SIG-M5 (cell line): ENCODE data around the gene SLC43A3.
"Not testable (repeated sequence)": the region's sequence is repeated elsewhere in the genome, so short reads cannot be mapped to it uniquely, and the experiment has no call there.

Experiments used
- DNase-seq: peaks from one replicate; lab custom pipeline; 2025; lab: John Stamatoyannopoulos, UW

Gene SLC43A3

DNA sequence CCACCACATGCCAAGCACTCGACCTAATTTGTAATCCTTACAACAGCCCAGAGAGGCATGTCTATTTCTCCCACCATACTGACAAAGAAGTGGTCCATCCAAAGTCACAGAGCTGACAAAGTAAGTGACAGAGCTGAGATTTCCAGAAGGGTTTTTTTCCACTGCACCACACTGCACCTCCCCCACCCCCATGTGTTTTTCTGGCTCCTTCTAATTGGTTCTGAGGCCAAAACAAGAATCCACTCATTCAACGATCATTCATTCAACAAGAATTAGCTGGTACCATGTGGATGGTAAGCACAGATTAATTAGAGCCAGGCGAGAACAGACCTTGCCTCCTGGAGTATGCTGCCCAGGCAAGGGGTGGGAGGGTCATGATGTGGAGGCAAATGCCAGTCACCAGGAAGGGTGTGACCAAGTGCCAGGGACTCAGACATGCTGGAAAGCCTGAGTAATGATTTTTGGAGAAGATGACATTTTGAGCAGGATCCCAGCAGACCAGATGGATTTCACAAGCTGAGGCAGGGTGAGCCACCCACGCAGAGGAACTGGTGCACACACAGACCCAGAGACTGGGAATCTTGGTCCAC, 21.6 kb downstream of the SLC43A3 start:
- DNase-seq: no peak

DNA sequence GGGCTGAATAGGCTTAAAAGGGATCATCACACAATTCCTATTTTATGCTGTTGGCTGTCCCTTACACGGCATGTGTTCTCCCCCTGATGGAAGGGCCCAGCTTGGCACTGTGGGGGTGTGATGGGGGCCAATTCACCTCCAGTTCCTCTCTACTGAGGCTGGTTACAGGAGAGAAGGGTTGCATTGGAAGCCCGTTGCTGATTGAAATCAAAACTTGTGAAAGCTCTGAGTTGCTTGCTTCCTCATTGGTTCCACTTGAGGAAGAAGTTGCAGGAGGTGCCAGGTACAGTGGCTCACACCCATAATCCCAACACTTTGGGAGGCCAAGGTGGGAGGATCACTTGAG, 23.1 kb downstream of the SLC43A3 start:
- no peak for DNase-seq

DNA sequence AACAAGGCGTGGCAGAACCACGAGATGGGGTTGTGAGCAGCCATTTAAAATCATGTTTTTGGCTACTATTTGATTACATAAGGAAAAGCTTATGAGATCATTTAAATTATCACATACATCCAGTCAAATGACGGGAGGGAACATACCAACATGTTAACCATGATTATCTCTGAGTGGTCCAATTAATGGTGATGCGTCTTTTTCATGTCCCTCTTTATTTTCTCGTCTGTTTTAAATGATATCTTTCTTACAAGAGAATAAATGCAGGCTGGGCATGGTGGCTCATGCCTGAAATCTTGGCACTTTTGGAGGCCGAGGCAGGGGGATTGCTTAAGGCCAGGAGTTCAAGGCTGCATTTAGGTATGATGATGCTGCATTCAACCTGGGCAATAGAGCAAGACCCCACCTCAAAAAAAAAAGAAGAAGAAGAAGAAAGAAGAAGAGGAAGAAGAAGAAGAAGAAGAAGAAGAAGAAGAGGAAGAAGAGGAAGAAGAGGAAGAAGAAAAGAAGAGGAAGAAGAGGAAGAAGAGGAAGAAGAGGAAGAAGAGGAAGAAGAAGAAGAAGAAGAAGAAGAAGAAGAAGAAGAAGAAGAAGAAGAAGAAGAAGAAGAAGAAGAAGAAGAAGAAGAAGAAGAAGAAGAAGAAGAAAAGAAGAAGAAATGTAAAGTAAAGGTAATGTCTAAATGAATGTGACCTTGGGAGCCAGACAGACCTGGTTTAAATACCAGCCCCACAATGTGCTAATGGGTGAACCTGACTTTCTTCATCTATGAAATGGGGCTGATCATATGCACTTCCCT, 23.7 kb downstream of the SLC43A3 start:
- not testable (repeated sequence) for DNase-seq

DNA sequence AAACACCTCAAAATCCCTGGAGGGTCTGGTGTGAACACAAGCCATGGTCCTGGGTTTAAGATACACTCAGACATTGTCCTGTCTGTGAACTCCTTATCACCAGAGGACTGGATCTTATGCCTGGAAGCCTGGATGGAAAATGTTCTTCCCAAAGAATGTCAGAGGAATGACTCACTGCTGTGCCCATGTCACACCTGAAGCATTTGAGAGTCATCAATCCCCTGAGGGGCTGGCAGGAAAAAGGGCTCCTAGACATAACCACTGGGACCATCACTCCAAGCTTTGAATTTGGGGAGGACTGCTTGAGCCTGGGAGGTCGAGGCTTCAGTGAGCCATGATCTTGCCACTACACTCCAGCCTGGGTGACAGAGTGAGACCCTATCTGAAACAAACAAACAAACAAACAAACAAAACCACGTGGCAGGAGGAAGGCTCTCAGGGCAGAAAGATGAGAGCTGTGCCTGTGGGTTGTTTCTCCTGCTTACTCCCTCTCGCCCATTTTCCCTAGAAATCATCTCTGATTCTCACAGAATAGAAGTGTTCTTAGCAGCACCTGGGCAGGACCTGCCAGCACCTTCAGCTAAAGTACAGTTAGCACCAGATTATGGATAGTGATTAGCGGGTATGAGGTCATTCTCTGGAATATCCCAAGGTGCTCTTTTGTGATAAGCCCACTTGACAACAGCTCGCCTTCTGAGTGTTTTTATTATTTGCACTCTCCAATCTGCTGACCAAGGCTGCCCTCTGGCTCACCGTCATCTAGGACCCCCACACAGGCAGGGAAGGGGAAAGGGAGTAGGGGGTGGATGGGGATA, 24.5 kb downstream of the SLC43A3 start:
- no peak for DNase-seq

DNA sequence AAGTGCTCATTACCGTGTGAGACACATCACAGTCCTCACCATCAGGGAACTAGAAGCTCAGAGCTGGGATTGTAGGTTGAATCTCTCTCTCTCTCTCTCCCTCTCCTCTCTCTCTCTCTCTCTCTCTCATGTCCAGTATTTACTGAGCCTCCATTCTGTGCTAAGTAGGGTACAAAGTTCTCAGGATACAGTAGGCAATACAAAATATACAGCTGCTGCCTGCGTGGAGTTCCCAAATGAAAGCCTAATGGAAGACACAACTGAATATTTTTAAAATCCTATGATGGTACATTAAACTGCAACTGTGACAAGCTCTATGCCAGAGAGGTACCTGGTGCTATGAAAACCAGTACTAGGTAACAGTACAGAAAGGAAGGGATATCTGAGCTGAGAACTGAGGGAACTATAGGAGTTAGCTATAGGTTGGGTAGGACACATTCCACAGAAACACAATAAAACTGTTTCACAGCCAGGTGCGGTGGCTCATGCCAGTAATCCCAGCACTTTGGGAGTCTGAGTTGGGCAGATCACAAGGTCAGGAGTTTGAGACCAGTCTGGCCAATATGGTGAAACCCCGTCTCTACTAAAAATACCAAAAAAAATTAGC, 26.8 kb downstream of the SLC43A3 start:
- no peak for DNase-seq

DNA sequence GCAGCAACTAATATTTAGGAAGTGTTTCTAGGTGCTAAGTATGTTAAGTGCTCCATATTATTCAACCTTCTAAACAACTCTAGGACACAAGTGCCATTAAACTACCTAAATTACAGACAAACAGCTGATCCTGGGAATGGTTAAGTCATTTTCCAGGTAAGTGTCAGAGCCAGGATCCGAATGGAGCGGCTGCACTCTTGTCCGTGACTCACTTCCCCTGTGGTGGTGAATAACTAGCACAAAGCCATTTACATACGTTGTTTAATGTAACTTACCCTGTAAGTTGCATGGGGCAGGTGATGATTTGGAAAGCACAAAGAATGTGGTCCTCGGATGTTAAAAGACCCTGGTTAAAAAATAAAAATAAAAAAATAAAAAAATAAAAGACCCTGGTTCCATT, 27.7 kb downstream of the SLC43A3 start:
- DNase-seq: no peak

DNA sequence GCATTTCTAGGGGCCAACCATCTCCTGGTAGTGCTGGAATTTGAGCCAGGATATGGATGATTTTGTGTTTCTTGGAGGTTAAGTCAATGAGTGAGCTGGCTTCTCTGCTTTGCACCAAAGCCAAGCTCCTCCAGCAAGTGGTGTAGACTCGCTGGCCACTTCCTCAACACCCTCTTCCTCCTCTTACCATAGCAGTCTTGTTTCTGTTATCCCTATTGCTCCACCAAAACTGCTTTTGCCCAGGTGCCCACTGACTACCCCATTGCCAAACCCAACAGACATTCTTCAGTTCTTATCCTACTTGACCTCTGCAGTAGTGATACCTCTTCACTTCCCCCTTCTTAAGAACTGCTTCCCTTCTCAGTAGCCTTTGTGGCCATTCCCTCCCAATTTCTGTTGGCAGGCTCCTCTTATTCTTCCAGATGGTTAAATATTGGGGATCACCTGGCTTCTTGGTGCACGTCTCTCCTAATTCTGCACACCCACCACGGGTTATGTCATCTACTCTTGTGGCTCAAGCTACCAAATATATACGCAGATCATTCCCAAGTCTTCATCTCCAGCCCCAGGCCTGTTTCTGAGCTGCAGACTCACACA, 29.4 kb downstream of the SLC43A3 start:
- no peak for DNase-seq

DNA sequence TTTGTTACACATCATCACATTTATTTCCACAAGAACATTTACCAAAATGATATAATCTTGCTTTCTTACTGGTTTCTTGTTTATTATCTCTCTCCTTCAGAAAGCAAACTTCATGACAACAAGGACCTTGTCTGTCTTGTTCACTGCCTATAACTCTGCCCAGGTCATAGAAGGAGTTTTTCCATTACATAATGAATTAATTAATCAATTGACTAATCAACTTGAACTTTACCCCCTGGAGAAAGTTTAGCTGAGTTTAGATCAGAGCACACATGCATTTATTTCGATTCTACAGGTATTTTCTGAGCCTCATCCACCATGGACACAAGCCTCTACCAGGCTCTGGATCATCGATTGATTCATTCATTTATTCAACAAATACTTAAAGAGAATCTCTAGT, 30.2 kb downstream of the SLC43A3 start:
- no peak for DNase-seq

DNA sequence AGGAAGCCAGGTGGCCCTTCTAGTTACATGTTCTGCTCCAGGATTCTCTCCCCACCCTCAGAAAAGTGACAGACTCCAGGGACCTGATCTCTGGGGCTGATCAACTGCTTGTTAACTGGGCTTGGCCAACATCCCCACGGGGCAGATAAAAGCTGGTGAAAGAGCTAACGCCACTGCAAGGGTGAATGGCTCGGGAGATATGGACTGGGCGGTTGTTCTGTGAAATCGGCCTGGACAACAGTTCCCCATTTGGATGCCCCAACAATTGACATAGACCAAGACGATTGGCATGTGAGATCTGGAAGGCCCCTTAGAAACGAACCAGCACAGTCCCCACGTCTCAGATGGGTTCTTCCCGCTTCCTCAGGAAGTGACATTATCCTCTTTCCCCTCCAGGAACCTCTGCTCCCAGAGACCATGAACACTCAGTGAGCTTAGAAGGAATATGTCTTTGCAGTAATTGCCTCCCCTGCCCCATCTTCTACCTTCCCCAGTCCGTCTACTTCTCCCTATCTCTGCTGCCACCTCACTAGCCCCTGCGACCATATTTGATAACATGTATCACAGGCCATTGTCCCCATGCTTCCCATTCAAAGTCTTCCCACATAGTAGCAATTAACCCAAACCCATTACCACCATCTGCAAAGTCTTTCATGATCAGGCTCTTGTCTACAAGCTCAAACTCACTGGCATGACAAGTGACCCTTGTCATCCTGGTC, 30.9 kb downstream of the SLC43A3 start:
- no peak for DNase-seq

DNA sequence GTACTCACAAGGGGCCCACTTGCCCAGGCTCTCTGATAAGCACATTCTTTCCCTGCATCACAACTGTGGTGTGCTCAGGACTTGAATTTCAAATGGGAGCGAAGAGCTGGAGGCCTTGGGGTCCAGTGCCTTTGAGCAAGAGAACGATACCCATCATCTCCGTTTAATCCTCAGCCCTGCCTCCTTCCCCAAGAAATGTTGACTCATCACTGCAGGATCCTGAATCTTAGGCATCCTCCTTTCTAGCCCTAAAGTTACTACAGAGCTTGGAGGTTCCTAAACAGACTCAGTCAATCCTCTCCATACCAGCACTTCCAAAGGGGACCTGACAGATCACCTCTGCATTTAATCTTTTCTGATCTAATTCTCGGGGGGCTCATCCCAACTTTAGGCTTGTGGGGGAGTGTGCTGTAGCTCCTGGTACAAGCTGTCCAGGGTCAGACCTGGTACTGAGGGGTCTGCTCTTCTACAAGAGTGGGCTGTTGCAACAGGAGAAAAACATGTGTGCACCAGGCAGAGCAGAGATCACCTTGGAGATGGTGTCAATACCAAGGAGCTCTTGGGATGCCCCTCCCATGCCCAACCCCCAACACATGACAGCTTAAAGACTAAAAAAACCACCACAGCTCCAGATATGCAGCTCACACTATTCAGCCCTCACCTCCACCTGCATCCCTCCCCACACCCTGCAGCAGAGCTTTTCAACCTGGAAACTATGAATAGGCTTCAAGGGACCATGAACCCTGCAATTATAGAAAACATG, 32.5 kb downstream of the SLC43A3 start:
- no peak for DNase-seq

DNA sequence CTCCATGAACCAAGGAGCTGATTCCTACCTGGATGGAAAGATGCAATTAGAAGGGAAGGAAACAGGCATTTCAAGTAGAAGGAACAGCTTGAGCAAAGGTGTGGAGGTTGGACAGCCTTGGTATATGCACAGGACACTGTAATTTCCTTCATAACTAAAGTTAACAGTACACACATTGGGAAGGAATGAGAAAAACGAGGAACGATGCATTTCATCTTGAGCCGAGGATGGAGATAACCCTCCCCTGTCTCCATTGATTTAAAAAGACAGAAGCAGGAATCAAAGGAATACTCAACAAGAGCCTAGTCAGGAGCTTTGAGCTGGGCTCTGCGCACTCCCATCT, 34.2 kb downstream of the SLC43A3 start:
- DNase-seq: no peak

DNA sequence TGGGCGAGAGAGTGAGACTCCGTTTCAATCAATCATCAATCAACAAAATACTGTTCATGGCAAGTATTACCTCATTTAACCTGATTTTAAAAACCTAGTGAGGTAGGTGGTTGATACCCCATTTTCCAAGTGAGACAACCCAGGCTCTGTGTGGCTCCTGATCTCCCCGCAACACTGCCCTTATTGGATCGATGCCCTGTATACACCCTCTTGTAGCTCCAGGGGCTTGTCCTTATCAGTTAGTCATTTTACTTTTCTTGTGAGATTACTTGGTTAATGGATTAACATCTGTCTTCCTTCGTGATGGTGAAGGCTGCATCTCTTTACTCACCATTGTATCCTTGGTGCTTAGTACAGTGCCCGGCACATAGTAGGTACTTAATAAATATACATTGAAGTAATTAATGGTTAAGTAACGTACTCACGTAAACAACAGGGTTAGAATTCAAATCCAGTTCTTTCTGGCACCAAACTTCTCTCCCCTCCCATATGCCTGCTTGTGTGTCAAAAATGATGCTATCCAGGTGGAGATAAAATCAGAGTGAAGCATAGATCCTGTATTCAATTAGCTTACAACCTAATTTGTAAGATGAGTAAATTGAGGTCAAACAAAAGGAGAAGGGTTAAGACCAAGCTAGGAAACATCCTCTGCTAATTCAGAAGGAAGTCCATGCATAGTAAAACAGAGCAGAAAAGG, 34.7 kb downstream of the SLC43A3 start:
- DNase-seq: no peak

DNA sequence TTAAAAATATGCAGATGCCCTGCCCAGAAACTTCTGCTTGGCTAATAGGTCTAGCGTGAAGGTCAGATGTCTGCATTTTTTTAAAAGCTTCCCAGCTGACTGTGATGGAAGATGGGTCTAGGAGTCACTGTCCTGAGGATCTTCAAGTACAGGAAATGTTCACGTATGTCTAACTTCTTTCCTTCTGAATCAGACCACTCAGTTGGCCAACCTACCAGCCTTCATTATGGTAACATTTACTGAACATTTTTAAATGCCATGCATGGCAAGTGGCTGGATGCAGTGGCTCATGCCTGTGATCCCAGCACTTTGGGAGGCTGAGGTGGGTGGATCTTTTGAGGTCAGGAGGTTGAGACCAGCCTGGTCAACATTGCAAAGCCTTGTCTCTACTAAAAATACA, 35.4 kb downstream of the SLC43A3 start:
- no peak for DNase-seq

DNA sequence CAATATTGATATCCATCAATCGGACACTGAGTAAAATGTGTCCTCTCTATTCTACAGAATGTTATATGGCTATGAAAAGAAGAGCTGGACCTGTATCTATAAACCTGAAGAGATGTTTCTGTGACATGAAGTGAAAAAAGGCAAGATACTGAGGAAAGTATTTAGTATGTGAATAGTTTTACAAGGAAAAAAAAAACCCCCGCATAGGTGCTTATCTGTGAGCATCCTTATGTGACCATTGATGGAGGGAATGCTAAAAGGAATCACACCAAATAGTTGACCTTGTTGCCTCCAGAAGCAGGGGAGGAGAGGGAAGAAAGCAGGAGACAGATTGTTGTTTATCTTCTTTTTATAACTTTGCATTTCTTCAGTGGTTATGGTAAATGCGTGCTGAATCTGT, 35.8 kb downstream of the SLC43A3 start:
- DNase-seq: no peak

DNA sequence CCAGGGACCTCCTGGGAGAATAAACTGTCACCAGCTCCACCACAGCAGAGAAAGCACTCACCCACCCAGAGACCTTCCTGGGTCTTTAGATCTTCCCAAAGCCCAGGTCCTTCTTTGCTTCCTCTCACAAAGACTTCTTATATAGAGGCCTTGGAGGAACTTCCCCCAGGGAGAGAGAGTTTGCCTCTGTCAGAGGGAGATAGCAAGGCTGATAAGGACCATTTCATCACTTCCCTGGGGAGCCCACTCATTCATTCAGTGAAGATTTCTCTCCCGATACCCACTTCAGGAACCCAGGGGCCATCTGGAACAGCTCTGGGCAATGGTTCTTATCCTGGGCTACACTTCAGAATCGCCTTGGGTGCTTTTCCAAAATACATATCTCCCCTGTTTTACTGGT, 36.4 kb downstream of the SLC43A3 start, which contains the start of gene PRG2:
Gene PRG2 (minus strand): TSS at position 116 of the 400 bp plus-strand sequence. CDS start 706 bp downstream, outside the sequence.
- DNase-seq: no peak

DNA sequence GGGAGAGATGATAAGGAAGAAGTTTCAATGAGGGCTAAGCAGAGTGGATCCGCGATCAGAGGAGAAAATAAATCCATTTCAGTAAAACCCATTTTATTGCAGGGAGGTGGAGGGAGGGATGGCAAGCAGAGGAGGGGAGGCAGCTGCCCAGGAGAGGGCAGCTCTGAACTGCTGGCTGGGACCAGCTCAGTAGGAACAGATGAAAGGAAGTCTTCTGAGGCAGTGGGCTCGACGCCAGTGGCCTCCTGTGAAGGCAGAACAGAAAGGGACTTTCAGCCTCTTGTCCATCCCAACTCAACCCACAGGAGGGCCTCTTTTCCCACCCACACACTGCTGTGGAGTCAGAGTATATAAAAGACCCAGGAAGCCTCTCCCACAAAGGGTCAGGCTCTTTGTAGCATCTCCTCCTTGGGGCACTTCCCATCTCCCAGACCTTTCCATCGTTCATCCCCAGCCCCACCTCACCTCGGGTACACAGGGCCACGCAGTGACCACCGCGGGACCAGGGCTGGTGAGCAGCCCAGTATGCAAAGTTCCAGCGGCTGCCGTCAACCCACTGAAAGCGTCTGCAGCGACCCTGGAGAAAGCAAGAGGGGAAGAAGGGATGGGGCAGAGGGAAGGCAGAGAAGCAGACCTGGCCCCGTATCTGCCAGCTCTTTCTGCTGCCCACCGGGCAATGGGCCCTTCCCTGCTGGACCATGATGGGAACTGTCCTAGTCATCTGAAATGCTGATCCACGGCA, 39.5 kb downstream of the SLC43A3 start:
- DNase-seq: no peak

DNA sequence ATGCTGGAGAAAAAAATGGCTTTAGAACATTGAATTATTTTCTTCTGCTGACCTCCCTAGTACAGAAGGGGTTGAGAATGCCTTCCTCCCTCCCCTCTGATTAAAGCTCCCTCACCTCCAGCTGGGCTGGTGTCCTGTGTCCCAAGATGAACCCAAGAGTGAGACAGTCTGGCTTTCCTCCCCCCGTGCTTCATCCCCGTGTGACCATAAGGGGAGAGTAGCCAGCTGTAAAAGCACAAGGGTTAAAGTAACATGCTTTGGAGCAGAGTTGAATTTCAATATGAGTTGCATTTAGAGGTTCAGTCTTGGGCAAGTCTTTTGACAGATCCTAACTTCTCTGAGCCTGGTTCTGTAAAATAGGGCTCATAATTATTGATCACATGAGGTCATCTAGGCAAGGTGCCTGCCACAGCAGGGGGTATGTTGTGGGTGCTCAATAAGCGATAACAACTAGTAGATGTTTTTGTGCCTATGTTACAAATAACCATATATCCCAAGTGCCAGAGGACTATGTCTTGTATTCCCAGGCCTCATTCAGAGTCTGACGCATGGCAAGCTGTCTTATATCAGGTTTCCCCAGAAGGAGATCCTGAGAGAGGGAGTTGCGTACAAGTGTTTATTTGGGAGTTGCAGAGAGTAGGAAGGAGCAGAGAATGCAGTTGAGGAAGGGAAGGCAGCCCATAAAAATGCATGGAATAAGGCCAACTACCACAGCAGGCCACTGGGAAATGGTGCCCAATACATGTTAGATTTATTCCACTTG, 40.6 kb downstream of the SLC43A3 start:
- DNase-seq: no peak

DNA sequence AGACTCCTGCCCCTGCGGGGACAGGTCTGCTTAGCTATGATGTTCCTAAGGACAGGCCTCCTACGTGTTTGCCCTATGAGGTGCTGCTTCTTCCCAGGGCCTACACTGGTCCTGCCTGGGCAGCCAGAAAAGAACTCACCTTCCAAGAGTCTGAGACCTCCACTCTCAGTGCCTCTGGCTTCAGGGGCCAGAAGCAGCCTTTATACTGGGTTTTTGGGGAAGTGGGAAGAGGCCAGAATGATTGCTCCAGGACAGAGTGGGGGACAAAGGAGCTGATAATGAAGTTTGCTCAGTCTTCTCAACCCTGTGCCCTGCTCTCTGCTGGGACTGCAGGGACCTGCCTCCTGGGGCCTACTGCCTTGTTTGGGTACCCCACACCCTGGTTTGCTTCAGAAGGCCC, 45.9 kb downstream of the SLC43A3 start, which contains the start of gene PRG3:
Gene PRG3 (minus strand): TSS at position 176 of the 400 bp plus-strand sequence. CDS start 442 bp downstream, outside the sequence.
- no peak for DNase-seq

DNA sequence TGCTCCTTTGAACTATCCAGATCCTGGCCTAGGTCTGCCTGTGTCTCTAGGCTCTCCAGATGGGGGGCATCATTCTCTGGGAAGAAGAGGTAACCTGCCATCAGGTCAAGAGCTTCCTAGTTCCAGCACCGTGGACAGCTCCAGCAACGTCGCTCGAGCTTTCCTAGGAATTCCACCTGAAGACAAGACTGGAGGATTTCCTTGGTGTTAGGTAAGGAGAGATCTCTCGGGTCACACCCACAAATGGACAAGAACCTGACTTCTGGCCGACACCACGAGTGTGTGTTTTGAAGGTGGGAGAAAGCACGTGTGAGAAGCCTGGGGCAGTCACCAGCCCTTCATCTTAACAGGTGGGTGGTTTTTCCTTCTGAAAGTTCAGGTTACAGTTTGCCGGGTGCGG, 47.2 kb downstream of the SLC43A3 start:
- DNase-seq: no peak
